Measurements from ENCODE around the gene ZNF433. TPM values are rescaled to one million over a fixed set of nuclear protein-coding genes. Genes with fewer than 3 reads are reported as not detected.
A peak's percentile ranks its signal among the peaks of the same experiment; 100 is the strongest.
"Not testable (repeated sequence)": the region's sequence is repeated elsewhere in the genome, so short reads cannot be mapped to it uniquely, and the experiment has no call there.

ZNF433 gene
- total RNA-seq, 1 experiment from 2014 or later: 3.1 TPM

DNA sequence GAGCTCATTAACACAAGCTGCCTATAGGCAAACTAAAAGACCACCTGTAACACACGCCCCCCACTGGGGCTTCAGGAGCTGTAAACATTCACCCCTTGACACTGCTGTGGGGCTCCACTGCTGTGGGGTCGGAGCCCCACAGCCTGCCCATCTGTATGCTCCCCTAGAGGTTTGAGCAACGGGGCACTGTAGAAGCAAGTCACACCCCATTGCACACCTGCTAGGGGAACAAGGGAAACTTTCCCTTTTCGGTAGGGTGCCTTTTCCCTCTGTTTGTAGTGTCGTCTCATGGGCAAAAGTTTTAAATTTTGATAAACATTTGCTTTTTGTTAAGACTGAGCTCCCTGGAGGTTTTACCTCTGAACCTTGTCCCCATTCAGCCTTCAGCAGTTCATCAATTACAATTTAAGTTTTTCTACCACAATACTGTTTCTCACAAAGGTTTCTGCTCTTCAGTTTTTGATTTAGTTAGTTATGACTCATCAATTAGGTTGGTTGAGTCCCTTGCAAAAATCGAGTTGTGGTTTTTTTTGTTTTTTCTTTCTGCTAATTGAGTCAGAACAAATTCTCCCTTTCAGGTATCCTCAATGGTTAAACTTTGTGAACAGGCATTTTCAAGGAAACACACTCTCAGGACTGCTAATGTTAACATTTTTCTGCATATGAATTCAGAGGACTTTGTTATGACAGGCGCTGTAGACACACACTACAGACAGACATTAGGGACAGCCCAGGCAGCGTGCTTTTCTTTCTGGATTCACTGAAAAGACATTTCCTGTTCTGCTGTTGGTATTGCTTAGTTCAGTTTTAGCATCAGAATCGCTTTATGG lies 35.1 kb downstream of the ZNF433 start:
- no peaks in the 10 kb centered on the region for H3K27me3 ChIP-seq (ENCODE audit: insufficient read depth, low read depth)
- H3K36me3 ChIP-seq (ENCODE audit: low read depth): no peaks in the 10 kb centered on the region
- POLR2A ChIA-PET (ENCODE audit: unreplicated experiment): no interaction called here
- H3K27ac ChIP-seq: no peak overlapping the region
- H3K9me3 ChIP-seq (ENCODE audit: insufficient read depth, low read depth): no peaks in the 10 kb centered on the region
- CTCF ChIA-PET: no interaction called here
- H3K9me2 ChIP-seq (ENCODE audit: insufficient read depth): no peaks in the 10 kb centered on the region
- no peaks in the 10 kb centered on the region for H3F3A ChIP-seq (ENCODE audit: insufficient read depth, low read depth)
- H3K79me2 ChIP-seq (ENCODE audit: low read depth): no peaks in the 10 kb centered on the region
- no TSS peak for BruUV-seq (replicated peaks)
- no peak overlapping the region for H3K4me2 ChIP-seq
- no peak for TF ChIP-seq EZH2 (IDR thresholded peaks at IDR 0.05; ENCODE audit: low read depth)
- TF ChIP-seq, protein P1, sequence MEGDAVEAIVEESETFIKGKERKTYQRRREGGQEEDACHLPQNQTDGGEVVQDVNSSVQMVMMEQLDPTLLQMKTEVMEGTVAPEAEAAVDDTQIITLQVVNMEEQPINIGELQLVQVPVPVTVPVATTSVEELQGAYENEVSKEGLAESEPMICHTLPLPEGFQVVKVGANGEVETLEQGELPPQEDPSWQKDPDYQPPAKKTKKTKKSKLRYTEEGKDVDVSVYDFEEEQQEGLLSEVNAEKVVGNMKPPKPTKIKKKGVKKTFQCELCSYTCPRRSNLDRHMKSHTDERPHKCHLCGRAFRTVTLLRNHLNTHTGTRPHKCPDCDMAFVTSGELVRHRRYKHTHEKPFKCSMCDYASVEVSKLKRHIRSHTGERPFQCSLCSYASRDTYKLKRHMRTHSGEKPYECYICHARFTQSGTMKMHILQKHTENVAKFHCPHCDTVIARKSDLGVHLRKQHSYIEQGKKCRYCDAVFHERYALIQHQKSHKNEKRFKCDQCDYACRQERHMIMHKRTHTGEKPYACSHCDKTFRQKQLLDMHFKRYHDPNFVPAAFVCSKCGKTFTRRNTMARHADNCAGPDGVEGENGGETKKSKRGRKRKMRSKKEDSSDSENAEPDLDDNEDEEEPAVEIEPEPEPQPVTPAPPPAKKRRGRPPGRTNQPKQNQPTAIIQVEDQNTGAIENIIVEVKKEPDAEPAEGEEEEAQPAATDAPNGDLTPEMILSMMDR (conservative IDR thresholded peaks at IDR 0.05): no peak
- no peak overlapping the region for H2AFZ ChIP-seq
- no peak overlapping the region for H3K4me3 ChIP-seq
- H3K4me1 ChIP-seq (replicated peaks; ENCODE audit: insufficient read depth): no peaks in the 10 kb centered on the region
- H4K20me1 ChIP-seq (ENCODE audit: insufficient read depth): no peaks in the 10 kb centered on the region
- DNase-seq: no peak
- intact Hi-C loops (cut with micrococcal nuclease; ENCODE audit: unreplicated experiment): no loop called here

DNA sequence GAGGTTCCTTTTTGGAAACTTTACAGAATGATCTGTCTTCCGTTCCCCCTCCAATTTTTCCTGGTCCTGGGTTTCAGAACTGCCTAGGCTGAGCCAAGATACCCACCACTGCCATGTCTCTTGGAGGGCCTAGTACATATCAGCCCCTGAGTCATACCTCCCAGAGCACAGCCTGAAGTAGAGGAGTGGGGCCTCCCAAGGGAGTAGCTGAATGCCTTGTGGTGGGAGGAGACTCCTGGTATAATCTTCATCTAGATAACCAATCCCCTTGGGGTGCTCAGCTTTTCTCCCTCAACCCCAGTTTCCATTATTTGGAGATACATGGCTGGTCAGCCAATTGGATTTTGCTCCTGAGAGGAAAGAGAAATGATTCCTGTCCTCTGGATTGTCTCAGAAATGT lies 40.3 kb downstream of the ZNF433 start:
- no peaks in the 10 kb centered on the region for H3K9me3 ChIP-seq (ENCODE audit: insufficient read depth, low read depth)
- H3K4me3 ChIP-seq: no peak overlapping the region
- no peak overlapping the region for H2AFZ ChIP-seq
- no peaks in the 10 kb centered on the region for H3K9me2 ChIP-seq (ENCODE audit: insufficient read depth)
- H3K27me3 ChIP-seq (ENCODE audit: insufficient read depth, low read depth): no peaks in the 10 kb centered on the region
- H4K20me1 ChIP-seq (ENCODE audit: insufficient read depth): no peaks in the 10 kb centered on the region
- no peaks in the 10 kb centered on the region for H3F3A ChIP-seq (ENCODE audit: insufficient read depth, low read depth)
- no peaks in the 10 kb centered on the region for H3K79me2 ChIP-seq (ENCODE audit: low read depth)
- intact Hi-C loops (cut with micrococcal nuclease; ENCODE audit: unreplicated experiment): no loop called here
- CTCF ChIA-PET: interaction anchor here (0.5 kb wide), 1 partner anchor 80 kb away, joined by 13 read pairs; no protein-coding TSS in a partner anchor
- POLR2A ChIA-PET (ENCODE audit: unreplicated experiment): no interaction called here
- no peak for DNase-seq
- H3K36me3 ChIP-seq (ENCODE audit: low read depth): no peaks in the 10 kb centered on the region
- H3K4me1 ChIP-seq (replicated peaks; ENCODE audit: insufficient read depth): no peaks in the 10 kb centered on the region
- no peak overlapping the region for H3K4me2 ChIP-seq
- TF ChIP-seq EZH2 (IDR thresholded peaks at IDR 0.05; ENCODE audit: low read depth): no peak
- no peak overlapping the region for H3K27ac ChIP-seq
- no TSS peak for BruUV-seq (replicated peaks)

DNA sequence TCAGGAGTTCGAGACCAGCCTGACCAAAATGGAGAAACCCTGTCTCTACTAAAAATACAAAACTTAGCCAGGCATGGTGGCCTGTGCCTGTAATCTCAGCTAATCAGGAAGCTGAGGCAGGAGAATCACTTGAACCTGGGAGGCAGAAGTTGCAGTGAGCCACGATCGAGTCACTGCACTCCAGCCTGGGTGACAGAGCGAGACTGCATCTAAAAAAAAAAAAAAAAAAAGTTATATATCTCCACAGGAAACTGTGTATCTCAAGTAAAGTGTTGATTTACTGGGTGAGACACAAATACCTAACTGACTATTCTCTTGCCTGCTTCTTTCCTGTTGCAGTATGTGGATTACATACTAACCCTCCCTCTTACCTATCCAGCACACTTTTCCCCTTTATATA lies 43.6 kb downstream of the ZNF433 start:
- BruUV-seq (replicated peaks); H3K9me3 ChIP-seq (ENCODE audit: insufficient read depth, low read depth); H2AFZ ChIP-seq; POLR2A ChIA-PET (ENCODE audit: unreplicated experiment); H3K27ac ChIP-seq; CTCF ChIA-PET; H3K4me1 ChIP-seq (replicated peaks; ENCODE audit: insufficient read depth); H4K20me1 ChIP-seq (ENCODE audit: insufficient read depth); H3K79me2 ChIP-seq (ENCODE audit: low read depth); H3K36me3 ChIP-seq (ENCODE audit: low read depth); H3F3A ChIP-seq (ENCODE audit: insufficient read depth, low read depth); H3K9me2 ChIP-seq (ENCODE audit: insufficient read depth); intact Hi-C loops (cut with micrococcal nuclease; ENCODE audit: unreplicated experiment); H3K4me2 ChIP-seq; H3K4me3 ChIP-seq; DNase-seq: not testable (repeated sequence)
- H3K27me3 ChIP-seq (ENCODE audit: insufficient read depth, low read depth): peaks cover 15% of the 10 kb centered on the region; the same call in 1 of the 2 replicates

- ChIA-PET POLR2A (ENCODE audit: unreplicated experiment) (no interaction called here), CTCF (interaction anchor here (0.6 to 1.8 kb wide), 6 partner anchors 25 to 677 kb away, joined by 3 to 11 read pairs (median 3); partner anchors contain the start of genes MAN2B1 and WDR83)
- Histone ChIP-seq H3K27ac (no peak overlapping the region), H3K79me2 (ENCODE audit: low read depth) (no peaks in the 10 kb centered on the region), H3K4me2 (peak overlapping the region; percentile 68), H3F3A (ENCODE audit: insufficient read depth, low read depth) (no peaks in the 10 kb centered on the region), H3K4me3 (no peak overlapping the region), H3K9me2 (ENCODE audit: insufficient read depth) (no peaks in the 10 kb centered on the region), H4K20me1 (ENCODE audit: insufficient read depth) (no peaks in the 10 kb centered on the region), H3K27me3 (ENCODE audit: insufficient read depth, low read depth) (peaks cover 16% of the 10 kb centered on the region; the same call in 1 of the 2 replicates), H3K9me3 (ENCODE audit: insufficient read depth, low read depth) (no peaks in the 10 kb centered on the region; the same call in 1 of the 2 replicates), H3K36me3 (ENCODE audit: low read depth) (no peaks in the 10 kb centered on the region), H2AFZ (no peak overlapping the region), H3K4me1 (replicated peaks; ENCODE audit: insufficient read depth) (peaks cover 7% of the 10 kb centered on the region; the same call in 1 of the 2 replicates)
- intact Hi-C loops (cut with micrococcal nuclease; ENCODE audit: unreplicated experiment): loop anchor here (1.0 to 2.0 kb wide), 2 partner anchors 24 to 108 kb away; partner anchors contain the start of gene ZNF763
- BruUV-seq (replicated peaks): no TSS peak
- no peak for DNase-seq
- TF ChIP-seq, protein P1 (conservative IDR thresholded peaks at IDR 0.05): peak; percentile 9; the same call in 1 of the 2 replicates
- TF ChIP-seq EZH2 (IDR thresholded peaks at IDR 0.05; ENCODE audit: low read depth): no peak
These were observed 46.4 kb downstream of the ZNF433 start for GRCh38 chr19:11989112-11989456.

All from PC-9 (cell line).